Testis (tissue), 2 donors: ENCODE data around the gene HIRIP3.

Experiments
- POLR2A ChIP-seq: fragments of 450-650 bp; IDR thresholded peaks from one replicate; pipeline ENCODE4 v1.6.1; 2017; ENCODE audit warnings: antibody characterized with exemption, mild to moderate bottlenecking, moderate library complexity
- TF ChIP-seq, protein P1 (sequence below), 3 experiments: fragments of 450-650 bp in 2 of 3; fragments of 200-600 bp in 1 of 3; sonication (generic) in 1 of 3; IDR thresholded peaks; one replicate each; pipeline ENCODE4 v1.5.1; 2016 to 2019; ENCODE audit warnings: antibody characterized with exemption in 3 of 3, mild to moderate bottlenecking in 2 of 3, moderate library complexity in 1 of 3

DNA sequence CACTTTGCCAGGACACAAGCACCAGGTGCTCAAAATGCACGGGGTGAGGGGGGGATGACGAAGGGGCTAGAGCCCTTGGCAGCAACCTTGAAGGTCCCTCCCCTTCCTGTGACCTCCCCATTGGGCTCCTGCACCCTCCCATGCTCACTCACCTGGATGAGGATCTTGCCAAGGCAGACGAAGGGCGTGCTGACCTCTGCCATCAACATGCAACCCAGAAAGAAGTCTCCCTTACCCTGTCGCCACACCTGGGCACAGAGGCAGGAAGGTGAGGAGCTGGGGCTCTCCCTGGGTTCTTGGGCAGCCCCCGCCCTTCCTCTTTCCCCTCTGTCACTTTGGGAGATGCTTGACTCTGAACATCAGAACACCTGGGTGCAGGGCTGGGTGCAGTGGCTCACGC, 30.2 kb upstream of the HIRIP3 start:
- TF ChIP-seq, protein P1, sequence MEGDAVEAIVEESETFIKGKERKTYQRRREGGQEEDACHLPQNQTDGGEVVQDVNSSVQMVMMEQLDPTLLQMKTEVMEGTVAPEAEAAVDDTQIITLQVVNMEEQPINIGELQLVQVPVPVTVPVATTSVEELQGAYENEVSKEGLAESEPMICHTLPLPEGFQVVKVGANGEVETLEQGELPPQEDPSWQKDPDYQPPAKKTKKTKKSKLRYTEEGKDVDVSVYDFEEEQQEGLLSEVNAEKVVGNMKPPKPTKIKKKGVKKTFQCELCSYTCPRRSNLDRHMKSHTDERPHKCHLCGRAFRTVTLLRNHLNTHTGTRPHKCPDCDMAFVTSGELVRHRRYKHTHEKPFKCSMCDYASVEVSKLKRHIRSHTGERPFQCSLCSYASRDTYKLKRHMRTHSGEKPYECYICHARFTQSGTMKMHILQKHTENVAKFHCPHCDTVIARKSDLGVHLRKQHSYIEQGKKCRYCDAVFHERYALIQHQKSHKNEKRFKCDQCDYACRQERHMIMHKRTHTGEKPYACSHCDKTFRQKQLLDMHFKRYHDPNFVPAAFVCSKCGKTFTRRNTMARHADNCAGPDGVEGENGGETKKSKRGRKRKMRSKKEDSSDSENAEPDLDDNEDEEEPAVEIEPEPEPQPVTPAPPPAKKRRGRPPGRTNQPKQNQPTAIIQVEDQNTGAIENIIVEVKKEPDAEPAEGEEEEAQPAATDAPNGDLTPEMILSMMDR (IDR thresholded peaks at IDR 0.05): no peak
- no peak for TF ChIP-seq POLR2A
